H9 (cell line): ENCODE measurements around the gene ATXN7L3B. TPM values are rescaled to one million over a fixed set of nuclear protein-coding genes. Genes with fewer than 3 reads are reported as not detected.

Source experiments
- DNase-seq: peaks from one replicate; pipeline ENCODE4 v3.0.0-alpha.2; 2017
- H2AFZ ChIP-seq: one replicate; pipeline ENCODE4 v1.6.1; 2013; ENCODE audit warnings: mild to moderate bottlenecking, low read length, control low read depth, moderate library complexity
- H2AK5ac ChIP-seq: 2 replicates; pipeline ENCODE4 v1.6.1; 2013; ENCODE audit warnings: low read length, control low read depth, mixed read lengths; ENCODE audit not compliant: insufficient read length
- H2BK120ac ChIP-seq: one replicate; pipeline ENCODE4 v1.6.1; 2013; ENCODE audit warnings: low read depth, mild to moderate bottlenecking, low read length, control low read depth, inconsistent platforms; ENCODE audit not compliant: poor library complexity, severe bottlenecking
- H2BK12ac ChIP-seq: 2 replicates; pipeline ENCODE4 v1.6.1; 2013; ENCODE audit warnings: low read length, control low read depth, mixed read lengths, low read depth; ENCODE audit not compliant: insufficient read length
- H2BK15ac ChIP-seq: 2 replicates; pipeline ENCODE4 v1.6.1; 2013; ENCODE audit warnings: low read depth, low read length, control low read depth
- H2BK20ac ChIP-seq: one replicate; pipeline ENCODE4 v1.6.1; 2013; ENCODE audit warnings: low read depth, mild to moderate bottlenecking, low read length, control low read depth, inconsistent platforms; ENCODE audit not compliant: poor library complexity, severe bottlenecking
- H2BK5ac ChIP-seq: 2 replicates; pipeline ENCODE4 v1.6.1; 2013; ENCODE audit warnings: low read length, control low read depth, mixed read lengths; ENCODE audit not compliant: insufficient read length
- H3K14ac ChIP-seq: 2 replicates; pipeline ENCODE4 v1.6.1; 2013; ENCODE audit warnings: low read length, control low read depth; ENCODE audit not compliant: insufficient read depth
- H3K18ac ChIP-seq: 2 replicates; pipeline ENCODE4 v1.6.1; 2013; ENCODE audit warnings: low read depth, mild to moderate bottlenecking, mixed read lengths, low read length, control low read depth; ENCODE audit not compliant: insufficient read length
- H3K23ac ChIP-seq: 2 replicates; pipeline ENCODE4 v1.6.1; 2013; ENCODE audit warnings: low read length, control low read depth, mixed read lengths, low read depth; ENCODE audit not compliant: insufficient read length
- H3K23me2 ChIP-seq: 2 replicates; pipeline ENCODE4 v1.6.1; 2013; ENCODE audit warnings: low read depth, mild to moderate bottlenecking, mixed read lengths, low read length, control low read depth; ENCODE audit not compliant: insufficient read length, poor library complexity, severe bottlenecking
- H3K27ac ChIP-seq: 2 replicates; pipeline ENCODE4 v1.5.1; 2013; ENCODE audit warnings: low read length, control low read depth, mixed read lengths, low read depth; ENCODE audit not compliant: insufficient read length
- H3K27me3 ChIP-seq: 2 replicates; pipeline ENCODE4 v1.6.1; 2013; ENCODE audit warnings: low read length, control low read depth, inconsistent platforms; ENCODE audit not compliant: insufficient read depth
- H3K4ac ChIP-seq: 2 replicates; pipeline ENCODE4 v1.6.1; 2013; ENCODE audit warnings: low read depth, mild to moderate bottlenecking, control low read depth, inconsistent platforms, low read length, moderate library complexity
- H3K4me1 ChIP-seq: 2 replicates; pipeline ENCODE4 v1.6.1; 2013; ENCODE audit warnings: low read length, control low read depth, inconsistent platforms; ENCODE audit not compliant: insufficient read depth
- H3K4me2 ChIP-seq: 2 replicates; pipeline ENCODE4 v1.6.1; 2013; ENCODE audit warnings: low read length, control low read depth, mixed read lengths; ENCODE audit not compliant: insufficient read length, insufficient read depth
- H3K56ac ChIP-seq: 2 replicates; pipeline ENCODE4 v1.6.1; 2013; ENCODE audit warnings: low read depth, mild to moderate bottlenecking, mixed read lengths, low read length, control low read depth; ENCODE audit not compliant: insufficient read length
- H3K79me1 ChIP-seq: 2 replicates; pipeline ENCODE4 v1.6.1; 2013; ENCODE audit warnings: low read depth, mild to moderate bottlenecking, moderate library complexity, low read length, control low read depth, inconsistent platforms; ENCODE audit not compliant: insufficient read depth, poor library complexity, severe bottlenecking
- H3K79me2 ChIP-seq: 2 replicates; pipeline ENCODE4 v1.6.1; 2013; ENCODE audit warnings: low read length, control low read depth, inconsistent platforms; ENCODE audit not compliant: insufficient read depth
- H3K9ac ChIP-seq: 2 replicates; pipeline ENCODE4 v1.6.1; 2013; ENCODE audit warnings: low read length, control low read depth, mixed read lengths; ENCODE audit not compliant: insufficient read length; ENCODE audit errors: extremely low read depth
- H3K9me3 ChIP-seq: one replicate; pipeline ENCODE4 v1.6.1; 2013; ENCODE audit warnings: low read depth, low read length, inconsistent platforms; ENCODE audit not compliant: control insufficient read depth
- H3T11ph ChIP-seq: one replicate; pipeline ENCODE4 v1.6.1; 2013; ENCODE audit warnings: mild to moderate bottlenecking, low read length, control low read depth, inconsistent platforms
- H4K20me1 ChIP-seq: one replicate; pipeline ENCODE4 v1.6.1; 2013; ENCODE audit not compliant: control insufficient read depth, insufficient read length, insufficient read depth
- H4K5ac ChIP-seq: 2 replicates; pipeline ENCODE4 v1.6.1; 2013; ENCODE audit warnings: low read depth, mild to moderate bottlenecking, mixed read lengths, low read length, control low read depth; ENCODE audit not compliant: insufficient read length
- H4K8ac ChIP-seq: replicated peaks from 2 replicates; pipeline ENCODE4 v1.6.1; 2013; ENCODE audit warnings: low read length, control low read depth, mixed read lengths, low read depth; ENCODE audit not compliant: insufficient read length
- H4K91ac ChIP-seq: 2 replicates; pipeline ENCODE4 v1.6.1; 2013; ENCODE audit warnings: low read depth, mild to moderate bottlenecking, moderate library complexity, mixed read lengths, low read length, control low read depth; ENCODE audit not compliant: insufficient read length
- H3K27ac Mint-ChIP-seq, 3 experiments: 2 replicates in 2 of 3; 3 replicates in 1 of 3; pipeline ENCODE4 v1.8.0; 2020 to 2021; ENCODE audit warnings: mixed read lengths in 3 of 3, mild to moderate bottlenecking in 1 of 3, moderate library complexity in 1 of 3
- H3K27me3 Mint-ChIP-seq: 2 replicates; pipeline ENCODE4 v1.8.0; 2021; ENCODE audit warnings: low read depth, mild to moderate bottlenecking, moderate library complexity, mixed read lengths
- H3K36me3 Mint-ChIP-seq, 3 experiments: 2 replicates in 2 of 3; 3 replicates in 1 of 3; pipeline ENCODE4 v1.8.0; 2020 to 2021; ENCODE audit warnings: low read depth in 3 of 3, mixed read lengths in 3 of 3; ENCODE audit not compliant: insufficient read depth in 1 of 3
- H3K4me1 Mint-ChIP-seq, 2 experiments: 2 replicates each; pipeline ENCODE4 v1.8.0; 2020; ENCODE audit warnings: mixed read lengths in 2 of 2
- H3K4me3 Mint-ChIP-seq, 2 experiments: 2 replicates in 1 of 2; 3 replicates in 1 of 2; pipeline ENCODE4 v1.8.0; 2020 to 2021; ENCODE audit warnings: mild to moderate bottlenecking in 2 of 2, mixed read lengths in 2 of 2, moderate library complexity in 1 of 2
- H3K9me3 Mint-ChIP-seq, 2 experiments: 2 replicates in 1 of 2; 3 replicates in 1 of 2; pipeline ENCODE4 v1.8.0; 2020; ENCODE audit warnings: mild to moderate bottlenecking in 2 of 2, mixed read lengths in 2 of 2, moderate library complexity in 1 of 2
- WGBS: extraction: QIAGEN DNeasy Blood & Tissue Kit; methylation state at CpG from one replicate; pipeline ENCODE4 v1.1.7; 2013; ENCODE audit warnings: missing lambda C conversion rate, low lambda C conversion rate, mixed read lengths; ENCODE audit not compliant: insufficient read length; ENCODE audit errors: extremely low coverage; 5-methylcytosine and 5-hydroxymethylcytosine counted together
- total RNA-seq: library from RNA; stranded (reverse); gene quantifications from 2 replicates; pipeline ENCODE4 v1.2.1, GENCODE V29; 2021
- TF ChIP-seq, protein P1 (sequence below): fragments of 200-600 bp; sonication (generic); conservative IDR thresholded peaks from 3 replicates; pipeline ENCODE4 v1.8.0; 2021; ENCODE audit warnings: antibody characterized with exemption, mild to moderate bottlenecking

The ATXN7L3B gene
- total RNA-seq, 1 experiment from 2014 or later = 35.3 TPM

DNA sequence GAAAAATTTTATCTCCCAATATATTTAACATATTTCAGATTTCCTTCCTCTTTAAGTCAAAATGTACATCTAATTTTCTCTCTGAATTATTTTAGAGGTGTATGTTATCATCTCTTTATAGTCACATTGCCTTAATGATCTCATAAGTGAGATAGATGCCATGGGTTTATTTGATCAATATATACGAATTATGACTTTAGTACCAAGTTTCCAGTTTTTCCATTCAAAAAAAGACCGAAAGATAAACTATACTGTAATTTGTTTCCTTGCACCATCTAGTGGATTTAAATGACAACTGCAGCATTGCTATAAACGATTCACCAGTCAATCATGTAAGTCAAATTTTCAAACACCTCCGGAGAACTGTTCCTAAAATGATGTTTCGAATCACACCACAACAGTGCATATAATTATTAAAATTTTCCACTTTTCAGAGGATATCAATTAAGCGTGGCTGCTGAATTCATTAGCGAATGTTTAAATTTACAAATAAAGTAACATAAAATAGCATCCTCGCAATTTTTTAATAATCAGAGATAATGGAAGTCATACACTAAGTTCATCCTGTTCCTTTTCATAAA, 419 bp upstream of the ATXN7L3B start:
- Histone ChIP-seq H3K14ac (no peak overlapping the region), H3K27me3 (no peaks in the 10 kb centered on the region), H2AK5ac (no peak overlapping the region), H3K4me1 (peaks cover 16% of the 10 kb centered on the region), H4K5ac (no peak overlapping the region), H2BK120ac (no peak overlapping the region), H3K9me3 (no peaks in the 10 kb centered on the region), H2BK5ac (no peak overlapping the region), H2BK12ac (no peak overlapping the region), H4K20me1 (no peaks in the 10 kb centered on the region), H2AFZ (no peak overlapping the region), H3T11ph (no peak overlapping the region), H3K4ac (no peak overlapping the region), H3K9ac (peak overlapping the region; percentile 55), H2BK20ac (no peak overlapping the region), H3K23me2 (peaks cover 14% of the 10 kb centered on the region), H4K91ac (no peak overlapping the region), H4K8ac (no peak overlapping the region), H3K23ac (no peak overlapping the region), H3K27ac (no peak overlapping the region), H3K18ac (no peak overlapping the region), H3K4me2 (no peak overlapping the region), H3K79me2 (peaks cover 22% of the 10 kb centered on the region; the same call in 1 of the 2 replicates), H3K79me1 (peaks cover 3% of the 10 kb centered on the region), H3K56ac (no peak overlapping the region), H2BK15ac (no peak overlapping the region)
- Mint-ChIP-seq H3K4me1 (peaks cover 41% of the 10 kb centered on the region in 2 experiments), H3K36me3 (peaks cover 15 to 20% (median 20%) of the 10 kb centered on the region in 3 experiments), H3K27ac (peak overlapping the region; percentile 99), H3K4me3 (peak overlapping the region; percentile 94 to 97), H3K27me3 (no peaks in the 10 kb centered on the region), H3K9me3 (no peaks in the 10 kb centered on the region)
- no CpG with 5 or more reads among the region's 8 CpGs for WGBS
- no peak for DNase-seq
- TF ChIP-seq, protein P1, sequence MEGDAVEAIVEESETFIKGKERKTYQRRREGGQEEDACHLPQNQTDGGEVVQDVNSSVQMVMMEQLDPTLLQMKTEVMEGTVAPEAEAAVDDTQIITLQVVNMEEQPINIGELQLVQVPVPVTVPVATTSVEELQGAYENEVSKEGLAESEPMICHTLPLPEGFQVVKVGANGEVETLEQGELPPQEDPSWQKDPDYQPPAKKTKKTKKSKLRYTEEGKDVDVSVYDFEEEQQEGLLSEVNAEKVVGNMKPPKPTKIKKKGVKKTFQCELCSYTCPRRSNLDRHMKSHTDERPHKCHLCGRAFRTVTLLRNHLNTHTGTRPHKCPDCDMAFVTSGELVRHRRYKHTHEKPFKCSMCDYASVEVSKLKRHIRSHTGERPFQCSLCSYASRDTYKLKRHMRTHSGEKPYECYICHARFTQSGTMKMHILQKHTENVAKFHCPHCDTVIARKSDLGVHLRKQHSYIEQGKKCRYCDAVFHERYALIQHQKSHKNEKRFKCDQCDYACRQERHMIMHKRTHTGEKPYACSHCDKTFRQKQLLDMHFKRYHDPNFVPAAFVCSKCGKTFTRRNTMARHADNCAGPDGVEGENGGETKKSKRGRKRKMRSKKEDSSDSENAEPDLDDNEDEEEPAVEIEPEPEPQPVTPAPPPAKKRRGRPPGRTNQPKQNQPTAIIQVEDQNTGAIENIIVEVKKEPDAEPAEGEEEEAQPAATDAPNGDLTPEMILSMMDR = peak; percentile 63
